IMR-90 (cell line): ENCODE data around the gene DYNC1H1.

ENCODE experiments used
- CHD1 ChIP-seq: IDR thresholded peaks from 2 replicates; pipeline ENCODE4 v1.6.1; 2012; ENCODE audit warnings: low read depth, low read length, improper control_type of control experiment
- MAFK ChIP-seq: IDR thresholded peaks from 2 replicates; pipeline ENCODE4 v1.6.1; 2012; ENCODE audit warnings: low read depth, low read length, improper control_type of control experiment
- MAZ ChIP-seq: IDR thresholded peaks from 2 replicates; pipeline ENCODE4 v1.6.1; 2012; ENCODE audit warnings: low read depth, mild to moderate bottlenecking, low read length, improper control_type of control experiment, moderate library complexity, borderline replicate concordance
- MXI1 ChIP-seq: IDR thresholded peaks from 2 replicates; pipeline ENCODE4 v1.6.1; 2012; ENCODE audit warnings: low read depth, mild to moderate bottlenecking, low read length, moderate library complexity, borderline replicate concordance
- POLR2A ChIP-seq: IDR thresholded peaks from 2 replicates; pipeline ENCODE4 v1.6.1; 2012; ENCODE audit warnings: mild to moderate bottlenecking, low read depth, low read length
- RAD21 ChIP-seq: IDR thresholded peaks from 2 replicates; pipeline ENCODE4 v1.6.1; 2012; ENCODE audit warnings: low read length, improper control_type of control experiment
- RCOR1 ChIP-seq: IDR thresholded peaks from 2 replicates; pipeline ENCODE4 v1.6.1; 2012; ENCODE audit warnings: mild to moderate bottlenecking, low read length, improper control_type of control experiment; ENCODE audit not compliant: insufficient replicate concordance
- RFX5 ChIP-seq: IDR thresholded peaks from 2 replicates; pipeline ENCODE4 v1.8.0; 2012; ENCODE audit warnings: low read depth, mild to moderate bottlenecking, low read length, moderate library complexity
- TF ChIP-seq, protein P1 (sequence below): conservative IDR thresholded peaks from 2 replicates; pipeline ENCODE4 v1.5.1; 2012; ENCODE audit warnings: mild to moderate bottlenecking, low read depth, low read length, improper control_type of control experiment
- TF ChIP-seq, protein P2 (sequence below): fragments of 150-350 bp; IDR thresholded peaks from 2 replicates; pipeline ENCODE4 v1.6.1; 2016; ENCODE audit warnings: low read depth, mild to moderate bottlenecking, low read length, moderate library complexity, borderline replicate concordance
- TF ChIP-seq, protein P3 (sequence below): fragments of 150-350 bp; IDR thresholded peaks from 2 replicates; pipeline ENCODE4 v1.6.1; 2017; ENCODE audit warnings: mild to moderate bottlenecking, antibody characterized with exemption, low read length, low read depth

DNA sequence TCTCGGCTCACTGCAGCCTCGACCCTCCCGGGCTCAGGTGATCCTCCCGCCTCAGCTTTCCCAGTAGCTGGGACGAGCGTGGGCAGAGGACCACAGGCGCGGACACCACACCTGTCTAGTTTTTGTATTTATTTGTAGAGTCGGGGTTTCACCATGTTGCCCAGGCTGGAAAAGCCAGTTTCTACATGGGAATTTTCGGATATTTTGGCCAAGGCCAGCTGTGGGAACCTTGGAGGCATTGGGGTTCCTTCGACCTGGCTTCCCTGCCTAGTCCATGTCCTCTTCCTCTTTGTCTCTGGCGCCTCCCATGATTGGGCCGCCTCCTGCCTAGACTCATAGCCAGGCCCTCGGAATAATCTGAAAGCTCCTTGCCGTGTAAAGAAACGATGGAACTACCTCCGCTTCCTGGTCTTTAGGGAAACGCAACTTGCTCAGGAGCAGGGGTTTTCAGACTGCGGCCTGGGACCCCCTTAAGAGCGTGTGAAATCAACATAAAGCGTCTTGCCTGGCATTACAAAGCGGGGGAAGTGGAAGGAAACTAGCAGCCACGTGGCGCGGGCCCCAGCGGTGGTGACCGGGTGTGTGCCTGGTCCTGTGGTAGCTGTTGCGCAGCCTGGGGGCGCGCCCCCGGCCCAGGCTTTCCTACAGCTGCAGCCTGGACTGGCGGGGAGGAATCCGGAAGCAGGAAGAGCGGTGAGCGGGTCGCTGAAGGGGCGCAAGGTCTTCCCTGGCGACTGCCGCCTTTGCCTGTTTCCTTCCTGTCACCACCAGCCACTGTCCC is 123.8 kb downstream of the DYNC1H1 start:
- TF ChIP-seq, protein P1, sequence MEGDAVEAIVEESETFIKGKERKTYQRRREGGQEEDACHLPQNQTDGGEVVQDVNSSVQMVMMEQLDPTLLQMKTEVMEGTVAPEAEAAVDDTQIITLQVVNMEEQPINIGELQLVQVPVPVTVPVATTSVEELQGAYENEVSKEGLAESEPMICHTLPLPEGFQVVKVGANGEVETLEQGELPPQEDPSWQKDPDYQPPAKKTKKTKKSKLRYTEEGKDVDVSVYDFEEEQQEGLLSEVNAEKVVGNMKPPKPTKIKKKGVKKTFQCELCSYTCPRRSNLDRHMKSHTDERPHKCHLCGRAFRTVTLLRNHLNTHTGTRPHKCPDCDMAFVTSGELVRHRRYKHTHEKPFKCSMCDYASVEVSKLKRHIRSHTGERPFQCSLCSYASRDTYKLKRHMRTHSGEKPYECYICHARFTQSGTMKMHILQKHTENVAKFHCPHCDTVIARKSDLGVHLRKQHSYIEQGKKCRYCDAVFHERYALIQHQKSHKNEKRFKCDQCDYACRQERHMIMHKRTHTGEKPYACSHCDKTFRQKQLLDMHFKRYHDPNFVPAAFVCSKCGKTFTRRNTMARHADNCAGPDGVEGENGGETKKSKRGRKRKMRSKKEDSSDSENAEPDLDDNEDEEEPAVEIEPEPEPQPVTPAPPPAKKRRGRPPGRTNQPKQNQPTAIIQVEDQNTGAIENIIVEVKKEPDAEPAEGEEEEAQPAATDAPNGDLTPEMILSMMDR = no peak
- TF ChIP-seq MAFK (no peak), MAZ (no peak), MXI1 (no peak), RAD21 (no peak), RCOR1 (no peak), POLR2A (no peak), CHD1 (no peak), RFX5 (no peak)
- TF ChIP-seq, protein P2, sequence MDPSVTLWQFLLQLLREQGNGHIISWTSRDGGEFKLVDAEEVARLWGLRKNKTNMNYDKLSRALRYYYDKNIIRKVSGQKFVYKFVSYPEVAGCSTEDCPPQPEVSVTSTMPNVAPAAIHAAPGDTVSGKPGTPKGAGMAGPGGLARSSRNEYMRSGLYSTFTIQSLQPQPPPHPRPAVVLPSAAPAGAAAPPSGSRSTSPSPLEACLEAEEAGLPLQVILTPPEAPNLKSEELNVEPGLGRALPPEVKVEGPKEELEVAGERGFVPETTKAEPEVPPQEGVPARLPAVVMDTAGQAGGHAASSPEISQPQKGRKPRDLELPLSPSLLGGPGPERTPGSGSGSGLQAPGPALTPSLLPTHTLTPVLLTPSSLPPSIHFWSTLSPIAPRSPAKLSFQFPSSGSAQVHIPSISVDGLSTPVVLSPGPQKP = no peak
- TF ChIP-seq, protein P3, sequence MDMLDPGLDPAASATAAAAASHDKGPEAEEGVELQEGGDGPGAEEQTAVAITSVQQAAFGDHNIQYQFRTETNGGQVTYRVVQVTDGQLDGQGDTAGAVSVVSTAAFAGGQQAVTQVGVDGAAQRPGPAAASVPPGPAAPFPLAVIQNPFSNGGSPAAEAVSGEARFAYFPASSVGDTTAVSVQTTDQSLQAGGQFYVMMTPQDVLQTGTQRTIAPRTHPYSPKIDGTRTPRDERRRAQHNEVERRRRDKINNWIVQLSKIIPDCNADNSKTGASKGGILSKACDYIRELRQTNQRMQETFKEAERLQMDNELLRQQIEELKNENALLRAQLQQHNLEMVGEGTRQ = no peak
